RPMI7951 (cell line): Measurements from ENCODE around the gene ETHE1. TPM values are rescaled to one million over a fixed set of nuclear protein-coding genes. Genes with fewer than 3 reads are reported as not detected.
A peak's percentile ranks its signal among the peaks of the same experiment; 100 is the strongest.
"Not testable (repeated sequence)": the region's sequence is repeated elsewhere in the genome, so short reads cannot be mapped to it uniquely, and the experiment has no call there.

ENCODE experiments used
- DNase-seq: peaks from one replicate; pipeline ENCODE4 v3.0.0-alpha.2; 2012; ENCODE audit warnings: low read depth
- total RNA-seq: library from RNA; depleted of rRNA; stranded (reverse); fragments of >200 nt; shearing (Covaris generic); gene quantifications from 2 replicates; pipeline ENCODE4 v1.2.3, GENCODE V29; 2014

The ETHE1 gene
- total RNA-seq, 1 experiment from 2014 or later, result 232 TPM

DNA sequence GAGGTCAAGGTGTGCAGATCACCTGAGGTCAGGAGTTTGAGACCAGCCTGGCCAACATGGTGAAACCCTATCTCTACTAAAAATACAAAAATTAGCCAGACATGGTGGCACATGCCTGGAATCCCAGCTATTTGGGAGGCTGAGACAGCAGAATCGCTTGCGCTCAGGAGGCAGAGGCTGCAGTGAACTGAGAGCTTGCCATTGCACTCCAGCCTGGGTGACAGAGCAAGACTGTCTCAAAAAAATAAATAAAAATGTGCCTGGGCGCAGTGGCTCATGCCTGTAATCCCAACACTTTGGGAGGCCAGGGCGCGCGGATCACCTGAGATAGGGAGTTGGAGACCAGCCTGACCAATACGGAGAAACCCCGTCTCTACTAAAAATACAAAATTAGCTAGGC lies 3.3 kb downstream of the ETHE1 start:
- not testable (repeated sequence) for DNase-seq

DNA sequence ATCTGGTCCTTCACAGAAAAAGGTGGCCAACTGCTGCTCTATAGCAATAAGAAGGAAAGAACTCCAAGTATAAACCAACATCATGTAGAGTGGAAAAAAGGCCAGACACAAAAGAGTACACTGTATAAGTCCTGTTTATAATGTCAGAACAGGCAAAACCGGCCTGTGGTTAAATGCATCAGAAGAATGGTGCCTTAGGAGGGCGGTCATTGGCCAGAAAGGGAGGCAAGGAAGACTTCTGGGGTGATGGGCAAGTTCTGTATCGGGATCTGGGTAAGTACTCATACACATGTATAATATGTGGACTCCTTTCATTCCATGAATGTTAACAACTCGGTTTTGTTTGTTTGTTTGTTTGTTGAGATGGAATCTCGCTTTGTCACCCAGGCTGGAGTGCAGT lies 4.1 kb downstream of the ETHE1 start:
- no peak for DNase-seq

DNA sequence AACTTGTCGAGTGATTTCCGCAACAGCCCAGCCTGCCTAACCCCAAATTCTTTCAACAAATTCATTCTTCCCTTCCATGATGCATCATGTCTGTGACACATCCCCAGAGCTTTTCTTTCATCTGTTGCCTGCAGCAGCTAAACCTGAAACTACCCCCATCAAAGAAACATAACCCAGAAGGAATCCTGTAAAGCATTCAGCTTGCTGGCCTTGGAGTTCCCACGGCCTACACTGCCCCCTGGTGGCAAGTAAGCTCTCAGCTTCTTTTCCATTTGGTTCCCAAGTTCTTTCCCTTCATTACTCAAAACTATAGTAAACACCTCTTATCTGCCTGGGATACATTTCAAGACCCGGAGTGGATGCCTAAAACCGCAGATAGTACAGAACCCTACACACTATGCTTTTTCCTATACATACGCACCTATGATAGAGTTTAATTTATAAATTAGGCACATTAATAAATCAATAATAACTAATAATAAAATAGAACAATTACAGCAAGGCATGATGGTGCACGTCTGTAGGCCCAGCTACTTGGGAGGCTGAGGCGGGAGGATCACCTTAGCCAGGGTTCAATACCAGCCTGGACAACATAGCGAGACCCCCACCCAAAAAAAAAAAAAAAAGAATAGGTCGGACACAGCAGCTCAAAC lies 7.4 kb downstream of the ETHE1 start:
- peak; percentile 95 for DNase-seq

- peak; percentile 29 for DNase-seq
Measured at GRCh38 chr19:43518051-43518450, 8.9 kb downstream of the ETHE1 start.

DNA sequence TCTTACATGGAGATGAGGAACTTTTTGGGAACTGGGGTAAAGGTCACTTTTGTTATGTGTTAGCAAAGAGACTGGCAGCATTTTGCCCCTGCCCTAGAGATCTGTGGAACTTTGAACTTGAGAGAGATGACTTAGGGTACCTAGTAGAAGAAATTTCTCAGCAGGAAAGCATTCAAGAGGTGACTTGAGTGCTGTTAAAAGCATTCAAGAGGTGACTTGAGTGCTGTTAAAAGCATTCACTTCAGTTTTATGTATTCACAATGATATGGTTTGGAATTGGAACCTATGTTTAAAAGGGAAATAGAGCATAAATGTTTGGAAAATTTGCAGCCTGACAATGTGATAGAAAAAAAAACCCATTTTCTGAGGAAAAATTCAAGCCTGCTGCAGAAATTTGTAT lies 14.6 kb downstream of the ETHE1 start:
- not testable (repeated sequence) for DNase-seq

GRCh38 chr19:43511324-43511723 lies 15.7 kb downstream of the ETHE1 start:
- no peak for DNase-seq

GRCh38 chr19:43510713-43511112 lies 16.3 kb downstream of the ETHE1 start:
- DNase-seq, result no peak

GRCh38 chr19:43507880-43508279 lies 19.1 kb downstream of the ETHE1 start:
- DNase-seq, result no peak

GRCh38 chr19:43506629-43507028 lies 20.4 kb downstream of the ETHE1 start:
- no peak for DNase-seq

DNA sequence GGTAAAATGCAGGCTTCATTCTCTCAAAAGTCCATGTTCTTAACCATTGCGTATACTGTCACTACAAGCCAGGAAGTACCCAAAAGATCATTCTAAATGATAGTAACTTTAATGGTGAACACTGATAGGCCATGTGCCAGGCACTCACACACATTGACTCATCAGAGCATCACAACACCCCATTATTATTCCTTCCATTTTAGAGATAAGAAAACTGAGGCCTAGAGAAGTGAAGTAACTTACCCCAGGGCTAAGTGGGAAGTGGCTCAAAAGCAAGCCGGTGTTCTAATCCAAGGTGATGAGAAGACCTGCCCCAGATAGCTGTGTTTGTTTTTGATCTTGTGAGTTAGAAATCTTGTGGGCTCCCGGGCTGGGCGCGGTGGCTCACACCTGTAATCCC lies 21.1 kb downstream of the ETHE1 start:
- DNase-seq, result no peak

DNA sequence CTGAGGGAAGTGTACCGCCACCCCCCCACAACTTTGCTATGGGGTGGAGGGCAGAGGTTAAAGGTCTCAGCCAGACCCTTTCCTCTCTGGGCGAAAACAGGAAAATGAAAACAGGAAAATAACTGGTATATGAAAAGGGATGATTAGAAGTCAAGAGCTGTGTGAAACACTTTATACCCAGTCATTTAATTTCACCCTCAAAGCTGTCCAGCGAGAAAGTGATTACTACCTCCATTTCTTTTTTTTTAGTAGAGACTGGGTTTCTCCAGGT lies 21.9 kb downstream of the ETHE1 start:
- no peak for DNase-seq

- DNase-seq, result no peak
Measured at GRCh38 chr19:43504426-43505185, 22.4 kb downstream of the ETHE1 start, which contains the start of gene PHLDB3. PHLDB3 (minus strand) TSS chr19:43504746; CDS start chr19:43504118, 628 bp downstream.

GRCh38 chr19:43503501-43504425 lies 23.2 kb downstream of the ETHE1 start:
- DNase-seq, result peak; percentile 92

DNA sequence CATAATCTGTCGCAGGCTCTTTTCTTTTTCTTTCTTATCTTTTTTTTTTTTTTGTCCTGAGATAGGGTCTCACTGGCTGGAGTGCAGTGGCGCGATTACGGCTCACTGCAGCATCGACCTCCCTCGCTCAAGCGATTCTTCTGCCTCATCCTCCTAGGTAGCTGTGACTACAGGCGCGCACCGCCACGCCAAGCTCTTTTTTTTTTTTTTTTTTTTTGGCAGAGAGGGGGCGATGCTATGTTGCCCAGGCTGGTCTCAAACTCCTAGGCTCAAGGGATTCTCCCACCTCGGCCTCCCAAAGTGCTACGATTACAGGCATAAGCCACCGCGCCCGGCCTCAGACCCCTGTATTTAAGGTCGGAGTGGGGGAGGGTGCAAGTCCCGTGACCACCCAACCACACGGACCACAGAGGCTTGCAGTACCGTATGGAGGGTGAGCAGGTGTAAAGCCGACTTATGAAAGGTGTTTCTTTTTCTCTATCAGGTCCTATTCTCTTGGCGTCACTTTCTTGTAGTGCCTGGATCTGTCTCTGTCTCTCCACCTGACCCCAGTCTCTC lies 24.5 kb downstream of the ETHE1 start:
- DNase-seq, result no peak

- DNase-seq, result no peak
Measured at GRCh38 chr19:43501661-43502418, 25.2 kb downstream of the ETHE1 start.

GRCh38 chr19:43499042-43499441 lies 28.0 kb downstream of the ETHE1 start:
- DNase-seq, result no peak

GRCh38 chr19:43498233-43498842 lies 28.7 kb downstream of the ETHE1 start:
- no peak for DNase-seq

- DNase-seq, result no peak
Measured at GRCh38 chr19:43496960-43497359, 30.0 kb downstream of the ETHE1 start.

- no peak for DNase-seq
Measured at GRCh38 chr19:43495082-43495481, 31.9 kb downstream of the ETHE1 start.

DNA sequence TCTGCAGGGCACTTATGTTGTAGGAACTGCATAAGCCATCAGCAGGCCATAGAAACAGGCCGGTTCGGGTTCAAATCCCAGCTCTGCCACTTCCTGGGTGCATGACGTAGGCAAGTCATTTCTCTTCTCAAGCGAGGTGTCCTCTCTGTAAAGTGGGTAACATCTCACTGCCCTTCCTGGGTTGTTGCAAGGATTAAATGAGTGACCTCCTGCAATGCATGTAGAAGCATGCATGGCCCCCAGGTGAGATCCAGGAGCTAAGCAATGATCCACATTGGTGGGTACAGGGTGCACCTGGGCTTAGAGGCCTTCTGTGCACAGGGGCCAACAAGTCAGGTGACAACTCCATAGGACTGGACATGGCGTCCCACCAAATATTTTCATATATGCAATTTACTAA lies 36.2 kb downstream of the ETHE1 start:
- DNase-seq, result no peak

- DNase-seq, result no peak
Measured at GRCh38 chr19:43489979-43490599, 36.9 kb downstream of the ETHE1 start.
